ENCODE results near the gene ZCWPW1. TPM values are rescaled to one million over a fixed set of nuclear protein-coding genes. Genes with fewer than 3 reads are reported as not detected.

The ZCWPW1 gene
- total and polyA plus RNA-seq, 2 of the 8 experiments (the other 6 are each of a cell fraction or from before 2014, with no cell fraction given): 0.51 to 1.4 TPM

- TF ChIP-seq E2F6 (IDR thresholded peaks at IDR 0.05) (no peak), SIN3A (conservative IDR thresholded peaks at IDR 0.05 in 1 of 2, IDR thresholded peaks at IDR 0.05 in 1 of 2; ENCODE audit: low read depth in 1 of 2, low read length in 2 of 2) (no peak), TCF12 (IDR thresholded peaks at IDR 0.05; ENCODE audit: low read depth, low read length) (no peak), RXRA (IDR thresholded peaks at IDR 0.05; ENCODE audit: insufficient read depth, low read depth, low read length) (no peak), KDM4A (IDR thresholded peaks at IDR 0.05; ENCODE audit: low read depth, low read length, severe bottlenecking) (no peak)
Measured at GRCh38 chr7:100464210-100464660, 35.7 kb upstream of the ZCWPW1 start, which contains the start of gene SPACDR (continued).
